RWPE1 (cell line): ENCODE results near the gene PLIN5.

Experiments used
- CTCF ChIA-PET: fragments of 350-600 bp; sonication (Branson Sonifier 250); formaldehyde crosslinking; extraction: SDS; loops from one replicate; lab custom pipeline; 2021; lab: Yijun Ruan, JAX
- POLR2A ChIA-PET: fragments of 400-600 bp; formaldehyde crosslinking; extraction: SDS; loops from one replicate; lab custom pipeline; 2020; ENCODE audit warnings: antibody characterized with exemption; ENCODE audit not compliant: low non-redundant PET; lab: Yijun Ruan, JAX
- DNase-seq: peaks from one replicate; pipeline ENCODE4 v3.0.0; 2012; ENCODE audit warnings: low spot score
- H3K27ac ChIP-seq: fragments of 450-650 bp; 2 replicates; pipeline ENCODE4 v1.5.1; 2017
- TF ChIP-seq, protein P1 (sequence below): fragments of 450-650 bp; conservative IDR thresholded peaks from 2 replicates; pipeline ENCODE4 v1.5.1; 2017; ENCODE audit warnings: low read depth, mild to moderate bottlenecking

PLIN5 gene

DNA sequence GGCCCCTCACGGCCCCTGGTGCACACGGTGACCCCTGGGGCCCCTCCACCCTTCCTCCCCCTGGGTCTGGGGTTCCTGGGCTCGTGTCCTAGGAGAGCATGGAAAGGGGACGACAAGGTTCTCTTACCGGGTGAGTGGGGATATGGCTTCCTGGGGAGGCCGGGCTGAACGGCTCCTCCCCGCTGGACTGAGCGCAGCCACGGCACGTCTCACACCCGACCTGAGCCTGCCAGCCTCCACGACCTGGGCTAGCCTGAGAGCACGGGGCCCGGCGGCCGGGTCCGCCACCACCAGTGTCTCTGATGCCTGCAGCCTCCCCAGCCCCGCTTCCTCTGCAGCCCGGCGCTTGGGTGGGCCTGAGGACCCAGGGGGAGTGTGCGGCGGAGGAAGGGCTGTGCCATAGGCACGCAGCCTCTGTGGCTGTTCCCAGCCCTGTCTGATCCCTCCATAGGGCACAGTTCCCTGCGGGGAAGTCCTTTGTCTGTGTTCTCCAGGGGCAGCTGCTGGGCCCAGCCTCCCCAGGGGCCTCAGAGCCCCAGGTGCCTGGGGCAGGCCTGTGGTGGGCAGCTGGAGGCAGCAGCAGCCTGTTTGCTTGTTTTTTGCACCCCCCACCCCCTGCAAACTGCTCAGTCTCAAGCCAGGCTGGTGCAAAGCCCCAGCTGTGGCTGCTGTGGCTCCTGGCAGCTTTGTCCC is 31.7 kb downstream of the PLIN5 start:
- ChIA-PET CTCF (interaction anchor here (0.6 to 1.1 kb wide), 3 partner anchors 8 to 60 kb away, joined by 3 to 4 read pairs (median 3); no protein-coding TSS in a partner anchor), POLR2A (no interaction called here)
- no peak for DNase-seq
- TF ChIP-seq, protein P1, sequence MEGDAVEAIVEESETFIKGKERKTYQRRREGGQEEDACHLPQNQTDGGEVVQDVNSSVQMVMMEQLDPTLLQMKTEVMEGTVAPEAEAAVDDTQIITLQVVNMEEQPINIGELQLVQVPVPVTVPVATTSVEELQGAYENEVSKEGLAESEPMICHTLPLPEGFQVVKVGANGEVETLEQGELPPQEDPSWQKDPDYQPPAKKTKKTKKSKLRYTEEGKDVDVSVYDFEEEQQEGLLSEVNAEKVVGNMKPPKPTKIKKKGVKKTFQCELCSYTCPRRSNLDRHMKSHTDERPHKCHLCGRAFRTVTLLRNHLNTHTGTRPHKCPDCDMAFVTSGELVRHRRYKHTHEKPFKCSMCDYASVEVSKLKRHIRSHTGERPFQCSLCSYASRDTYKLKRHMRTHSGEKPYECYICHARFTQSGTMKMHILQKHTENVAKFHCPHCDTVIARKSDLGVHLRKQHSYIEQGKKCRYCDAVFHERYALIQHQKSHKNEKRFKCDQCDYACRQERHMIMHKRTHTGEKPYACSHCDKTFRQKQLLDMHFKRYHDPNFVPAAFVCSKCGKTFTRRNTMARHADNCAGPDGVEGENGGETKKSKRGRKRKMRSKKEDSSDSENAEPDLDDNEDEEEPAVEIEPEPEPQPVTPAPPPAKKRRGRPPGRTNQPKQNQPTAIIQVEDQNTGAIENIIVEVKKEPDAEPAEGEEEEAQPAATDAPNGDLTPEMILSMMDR = no peak
- peak overlapping the region; percentile 40 for H3K27ac ChIP-seq

GRCh38 chr19:4502282-4503131 is 32.5 kb downstream of the PLIN5 start:
- ChIA-PET CTCF (interaction anchor here (0.6 kb wide), 1 partner anchor 59 kb away, joined by 3 read pairs; no protein-coding TSS in a partner anchor), POLR2A (interaction anchor here (1.0 kb wide), 1 partner anchor 31 kb away, joined by 3 read pairs; no protein-coding TSS in a partner anchor)
- H3K27ac ChIP-seq = peak overlapping the region; percentile 40
- TF ChIP-seq, protein P1 = no peak
- no peak for DNase-seq

- ChIA-PET CTCF (no interaction called here), POLR2A (interaction anchor here (1.0 kb wide), 1 partner anchor 30 kb away, joined by 3 read pairs; no protein-coding TSS in a partner anchor)
Observed at GRCh38 chr19:4501691-4502090, 33.3 kb downstream of the PLIN5 start.

GRCh38 chr19:4500841-4501591 is 34.0 kb downstream of the PLIN5 start:
- no peak for DNase-seq
- POLR2A ChIA-PET = no interaction called here
- CTCF ChIA-PET = no interaction called here
- TF ChIP-seq, protein P1 = no peak
- peak overlapping the region; percentile 40; the same call in 1 of the 2 replicates for H3K27ac ChIP-seq

More at GRCh38 chr19:4501691-4502090, 33.3 kb downstream of the PLIN5 start:
- TF ChIP-seq, protein P1 = no peak
- DNase-seq = no peak
- peak overlapping the region; percentile 40; the same call in 1 of the 2 replicates for H3K27ac ChIP-seq

- CTCF ChIA-PET = interaction anchor here (1.9 kb wide), 1 partner anchor 24 kb away, joined by 4 read pairs; no protein-coding TSS in a partner anchor
- TF ChIP-seq, protein P1 = no peak
- H3K27ac ChIP-seq = no peak overlapping the region
- POLR2A ChIA-PET = no interaction called here
- DNase-seq = no peak
Observed at GRCh38 chr19:4499855-4500254, 35.2 kb downstream of the PLIN5 start.
